SKM-1 (cell line): ENCODE data around the gene TRAPPC3L.
A peak's percentile ranks its signal among the peaks of the same experiment; 100 is the strongest.

Experiments
- DNase-seq: peaks from one replicate; lab custom pipeline; 2025; ENCODE audit not compliant: unreplicated experiment; lab: John Stamatoyannopoulos, UW

Gene TRAPPC3L

DNA sequence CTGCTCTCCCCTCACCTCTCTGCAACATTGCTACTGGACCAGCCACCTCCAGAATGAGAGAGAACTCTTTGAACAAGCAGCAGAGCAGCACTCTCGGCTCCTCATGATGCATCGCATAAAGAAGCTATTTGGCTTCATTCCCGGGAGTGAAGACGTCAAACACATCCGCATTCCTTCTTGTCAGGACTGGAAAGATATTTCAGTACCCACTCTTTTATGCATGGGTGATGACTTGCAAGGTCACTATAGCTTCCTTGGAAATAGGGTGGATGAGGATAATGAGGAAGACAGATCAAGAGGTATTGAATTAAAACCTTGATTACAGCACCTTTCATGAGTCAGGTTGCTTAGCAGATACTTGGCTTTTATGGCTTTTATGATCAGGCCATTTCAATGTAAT is 12.4 kb upstream of the TRAPPC3L start:
- DNase-seq: no peak

DNA sequence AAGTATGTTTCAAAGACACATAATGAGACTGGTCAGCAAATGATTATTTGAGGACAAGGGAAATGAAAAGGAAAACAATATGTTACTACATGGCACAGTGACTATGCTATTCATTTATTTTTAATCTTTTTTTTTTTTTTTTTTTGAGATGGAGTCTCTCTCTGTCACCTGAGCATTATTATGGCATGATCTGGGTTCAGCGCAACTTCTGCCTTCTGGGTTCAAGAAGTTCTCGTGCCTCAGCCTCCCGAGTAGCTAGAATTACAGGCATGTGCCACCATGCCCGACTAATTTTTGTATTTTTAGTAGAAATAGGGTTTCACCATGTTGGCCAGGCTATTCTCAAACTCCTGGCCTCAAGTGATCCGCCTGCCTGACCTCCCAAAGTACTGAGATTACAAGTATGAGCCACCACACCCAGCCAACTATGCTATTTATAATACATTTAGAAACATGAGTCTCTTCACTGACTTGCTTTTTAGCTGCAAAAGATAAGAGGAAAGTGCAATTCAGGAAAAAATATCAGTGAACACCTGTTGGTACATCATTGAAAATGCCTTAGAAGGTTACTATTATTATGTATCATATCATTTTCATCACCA is 11.4 kb upstream of the TRAPPC3L start:
- no peak for DNase-seq

DNA sequence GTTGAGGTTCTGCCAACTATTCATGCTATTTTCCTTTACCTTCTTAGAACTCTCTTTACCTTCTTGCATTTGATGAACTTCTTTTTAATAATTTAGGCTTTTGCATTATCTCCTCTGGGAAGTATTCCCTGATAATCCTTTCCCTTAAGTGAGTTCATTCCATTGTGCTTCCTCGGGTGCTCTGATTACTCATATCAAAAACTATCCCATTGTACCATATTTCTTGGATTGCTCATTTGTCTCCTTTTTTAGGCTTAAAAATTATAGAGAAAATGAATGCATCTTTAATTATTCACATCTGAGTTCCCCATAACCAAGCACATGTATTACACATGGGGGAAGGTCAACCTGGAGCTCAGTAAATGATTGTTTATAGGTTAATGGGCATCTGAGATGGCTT is 10.6 kb upstream of the TRAPPC3L start:
- no peak for DNase-seq

DNA sequence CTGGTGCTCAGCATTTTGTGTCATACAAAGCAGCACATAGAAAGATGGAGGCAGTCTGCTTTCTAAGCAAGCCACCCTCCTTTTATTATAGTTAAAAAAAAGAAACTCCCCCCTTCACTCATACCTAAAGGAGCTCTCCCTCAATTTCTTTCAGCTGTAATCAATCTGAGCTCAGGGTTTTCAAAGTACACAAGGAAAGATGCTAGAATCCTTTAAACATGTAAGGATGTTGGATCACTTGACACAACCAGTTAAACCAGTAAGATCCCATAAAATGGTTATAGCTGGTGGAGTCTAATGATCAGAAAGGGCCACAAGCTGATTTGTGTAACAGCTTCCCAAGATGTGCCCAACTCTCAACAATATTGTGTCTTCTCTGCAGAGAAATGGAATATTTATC is 8.0 kb upstream of the TRAPPC3L start, which contains the start of gene CALHM4:
CALHM4 (plus strand) TSS at position 301 of the 400 bp plus-strand sequence; CDS start at position 344, 43 bp downstream.
- no peak for DNase-seq

DNA sequence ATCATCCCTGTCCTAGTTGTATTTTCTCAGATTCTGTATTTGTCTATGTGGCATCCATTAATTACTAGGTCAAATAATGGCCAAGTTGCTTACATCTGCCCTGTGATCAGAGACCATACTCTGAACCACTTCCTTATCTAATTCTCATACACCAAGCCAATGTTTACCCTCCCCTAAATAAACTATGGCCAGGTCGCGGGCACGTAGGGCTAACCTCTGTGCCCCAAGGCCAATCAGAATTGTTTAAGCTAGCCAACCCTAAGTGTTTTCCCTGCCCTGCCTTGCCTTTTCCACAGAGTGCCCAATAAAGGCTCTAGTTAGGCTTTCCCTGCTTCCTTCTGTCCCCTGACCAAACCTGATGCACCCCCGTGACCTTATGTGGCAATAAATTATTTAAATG is 5.3 kb upstream of the TRAPPC3L start:
- DNase-seq: no peak

DNA sequence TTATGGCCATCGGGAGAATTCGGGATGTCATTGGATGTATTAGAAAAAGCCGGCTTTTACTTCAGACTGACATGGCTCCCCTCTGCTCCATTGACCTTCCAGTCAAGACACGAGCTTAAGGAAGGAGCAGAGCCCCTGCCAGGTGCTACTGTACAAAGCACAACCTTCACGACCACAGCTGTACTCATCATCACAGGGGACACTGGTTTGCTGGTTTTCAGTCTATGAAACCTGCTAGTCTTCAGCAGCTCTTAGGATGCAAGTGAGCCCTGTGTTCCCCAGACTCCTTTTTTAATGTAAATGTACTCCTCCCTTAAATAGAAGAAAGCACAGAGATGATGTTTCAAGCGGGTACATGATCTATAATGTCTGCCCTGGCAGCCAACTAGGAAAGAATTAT is 1.9 kb upstream of the TRAPPC3L start:
- no peak for DNase-seq

DNA sequence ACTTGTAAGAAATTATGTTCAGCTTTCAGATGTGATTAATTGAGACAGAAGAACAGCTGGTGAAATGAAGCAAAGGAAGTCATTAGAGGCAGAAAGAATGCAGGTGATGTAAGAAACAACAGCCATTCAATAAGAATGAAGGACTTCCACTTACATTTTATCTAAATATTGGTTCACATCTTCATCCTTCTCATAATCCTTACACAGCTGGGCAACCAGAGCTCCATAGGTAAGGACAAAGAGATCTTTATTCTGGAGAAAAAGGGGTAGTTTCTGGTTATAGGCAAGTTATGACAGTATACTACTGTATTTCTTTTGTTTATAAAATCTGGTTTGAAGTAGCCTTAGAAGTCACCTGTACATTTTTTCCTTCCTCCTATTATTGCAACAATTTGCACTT is 2.3 kb downstream of the TRAPPC3L start:
- DNase-seq: no peak

DNA sequence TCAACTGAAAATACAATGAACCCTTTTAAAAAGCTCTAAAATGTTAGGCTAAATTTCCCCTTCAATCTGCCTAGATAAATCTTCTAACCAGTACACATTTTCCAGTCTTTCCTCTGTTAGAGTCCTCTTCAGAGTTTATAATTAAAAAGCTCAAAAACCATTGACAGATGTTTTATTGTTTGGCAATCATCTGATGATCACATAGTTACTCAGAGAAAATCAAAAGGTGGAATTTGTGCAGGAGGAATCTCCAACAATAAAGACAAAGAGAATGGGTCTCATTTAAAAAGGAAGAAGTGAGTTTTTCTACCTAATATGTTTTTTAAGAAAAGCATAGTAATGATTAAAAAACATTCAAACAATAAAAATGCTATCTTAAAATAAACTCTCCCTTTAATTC is 3.1 kb downstream of the TRAPPC3L start:
- no peak for DNase-seq

DNA sequence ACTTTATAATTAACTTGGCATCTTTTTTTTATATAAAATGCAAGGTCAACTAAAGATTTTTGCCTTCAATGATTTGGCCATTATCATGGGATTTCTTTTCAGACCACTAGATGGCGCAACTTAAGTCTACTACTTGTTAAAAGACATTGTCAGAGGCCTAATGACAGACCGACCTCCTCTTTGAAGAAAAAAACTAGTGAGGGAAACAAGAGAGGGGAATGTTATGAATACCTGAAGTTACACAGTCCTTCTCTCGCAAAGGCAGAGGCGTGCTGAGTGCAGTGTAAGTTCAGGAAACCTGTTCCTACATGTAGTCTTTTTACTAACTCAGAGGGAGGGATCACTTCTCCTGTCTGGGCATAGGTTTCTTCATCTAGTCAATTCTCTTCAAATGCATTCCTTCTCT is 9.3 kb downstream of the TRAPPC3L start:
- peak; percentile 40 for DNase-seq

DNA sequence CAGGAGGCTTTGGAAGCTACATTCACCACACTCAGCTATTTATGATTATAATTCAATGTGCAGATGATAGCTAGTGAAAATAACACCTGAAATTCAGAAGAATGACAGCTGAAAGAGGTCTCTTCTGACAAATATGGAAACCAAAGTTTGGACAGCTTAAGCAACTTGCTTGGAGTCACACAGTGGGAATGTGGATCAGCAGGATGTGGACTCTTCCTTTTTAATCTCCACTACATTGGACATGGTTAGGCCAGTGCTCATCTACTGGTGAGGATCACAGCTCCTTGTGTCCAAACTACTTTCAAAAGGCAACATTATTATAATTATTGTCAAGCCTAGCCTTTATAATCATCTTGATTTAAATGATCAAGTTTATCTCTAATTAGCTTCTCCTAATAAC is 10.4 kb downstream of the TRAPPC3L start:
- no peak for DNase-seq

DNA sequence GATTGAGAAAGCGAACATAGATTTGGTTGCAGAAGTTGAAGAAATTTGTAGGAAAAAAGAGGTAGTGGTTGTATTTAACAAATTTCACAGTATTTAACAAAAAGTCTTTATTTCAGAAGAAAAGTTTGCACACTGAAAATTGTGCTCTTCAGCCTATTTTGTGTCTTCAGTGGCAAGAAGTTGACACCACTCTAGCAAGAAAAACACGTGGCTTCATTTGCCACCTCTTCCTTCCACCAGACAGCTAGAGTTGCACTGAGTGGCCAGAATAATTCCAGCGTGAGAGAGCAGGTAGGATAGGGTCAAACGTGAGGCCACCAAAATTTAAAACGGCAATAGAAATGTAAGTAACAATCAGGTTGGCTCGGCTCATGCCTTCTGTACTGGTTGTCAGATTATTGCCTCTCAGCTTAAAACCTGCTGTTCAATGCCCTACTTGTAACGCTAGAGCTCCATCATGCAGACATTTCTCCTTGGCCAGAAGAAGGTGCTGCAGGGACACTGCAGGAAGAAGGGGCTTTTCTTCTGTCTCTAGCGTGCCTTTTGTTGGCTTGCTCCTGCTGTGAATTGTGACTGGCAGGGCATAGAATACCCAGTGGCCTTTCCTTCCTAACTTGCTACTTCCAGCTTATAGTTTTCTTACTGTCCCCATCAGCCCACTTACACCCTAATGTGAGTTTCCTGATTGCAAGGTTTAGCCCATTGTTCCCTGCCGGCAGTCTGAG is 12.1 kb downstream of the TRAPPC3L start:
- no peak for DNase-seq

DNA sequence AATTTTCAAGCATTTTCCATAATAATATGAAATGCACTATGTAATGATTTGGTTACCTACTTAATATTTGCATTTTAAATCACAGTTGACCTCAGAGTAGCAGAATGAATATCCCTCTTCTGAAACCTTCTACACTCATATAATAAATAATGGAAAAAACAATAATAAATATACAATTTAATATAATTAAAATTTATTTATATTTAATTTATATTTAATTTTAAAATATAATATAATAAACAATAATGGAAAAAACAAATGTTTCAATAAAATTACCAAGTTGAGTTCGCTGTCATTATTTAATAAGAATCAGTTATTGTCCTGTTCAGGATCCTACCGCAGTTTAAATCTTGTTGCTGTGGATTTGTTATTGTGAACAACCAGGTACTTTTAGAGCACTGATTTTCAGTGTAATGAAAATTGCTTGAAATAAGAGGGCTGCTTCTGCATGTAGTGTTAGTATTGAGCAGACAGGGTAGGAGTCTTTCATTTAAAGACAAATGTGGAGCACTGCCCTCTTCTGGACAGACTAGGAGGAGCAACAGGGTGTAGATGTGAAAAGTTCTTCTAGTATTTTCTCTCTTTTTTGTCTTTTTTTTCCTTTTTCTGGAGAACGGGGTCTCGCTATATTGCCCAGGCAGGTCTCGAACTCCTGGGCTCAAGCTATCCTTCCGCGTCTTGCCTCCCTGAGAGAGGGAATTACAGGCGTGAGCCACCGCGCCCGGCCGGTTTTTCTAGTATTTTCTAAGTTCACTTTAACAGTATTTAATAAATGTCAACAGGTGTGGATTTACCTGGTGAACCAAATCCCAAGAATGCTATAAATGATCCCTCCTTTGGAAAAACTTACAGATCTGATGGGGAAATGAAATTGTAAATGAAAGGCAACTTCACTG is 13.6 kb downstream of the TRAPPC3L start:
- peak; percentile 80 for DNase-seq

DNA sequence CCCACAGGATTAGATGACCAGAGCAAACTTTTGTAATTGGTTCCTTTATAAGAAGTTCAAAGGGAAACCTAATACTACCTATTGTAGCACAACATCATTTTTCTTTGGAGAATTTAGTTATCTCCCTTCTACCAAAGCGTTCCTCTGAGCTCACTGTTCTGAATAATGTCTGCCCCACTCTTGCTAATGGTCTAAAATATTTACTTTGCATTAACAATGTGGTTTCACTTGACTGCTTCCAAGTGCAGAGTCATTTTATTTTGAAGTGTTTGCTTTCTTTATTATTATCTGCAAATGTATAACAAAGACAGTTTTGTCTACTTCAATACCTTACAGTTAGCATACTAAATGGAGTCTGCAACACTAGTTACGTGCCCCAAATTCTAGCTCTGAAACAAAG is 15.0 kb downstream of the TRAPPC3L start:
- DNase-seq: no peak

DNA sequence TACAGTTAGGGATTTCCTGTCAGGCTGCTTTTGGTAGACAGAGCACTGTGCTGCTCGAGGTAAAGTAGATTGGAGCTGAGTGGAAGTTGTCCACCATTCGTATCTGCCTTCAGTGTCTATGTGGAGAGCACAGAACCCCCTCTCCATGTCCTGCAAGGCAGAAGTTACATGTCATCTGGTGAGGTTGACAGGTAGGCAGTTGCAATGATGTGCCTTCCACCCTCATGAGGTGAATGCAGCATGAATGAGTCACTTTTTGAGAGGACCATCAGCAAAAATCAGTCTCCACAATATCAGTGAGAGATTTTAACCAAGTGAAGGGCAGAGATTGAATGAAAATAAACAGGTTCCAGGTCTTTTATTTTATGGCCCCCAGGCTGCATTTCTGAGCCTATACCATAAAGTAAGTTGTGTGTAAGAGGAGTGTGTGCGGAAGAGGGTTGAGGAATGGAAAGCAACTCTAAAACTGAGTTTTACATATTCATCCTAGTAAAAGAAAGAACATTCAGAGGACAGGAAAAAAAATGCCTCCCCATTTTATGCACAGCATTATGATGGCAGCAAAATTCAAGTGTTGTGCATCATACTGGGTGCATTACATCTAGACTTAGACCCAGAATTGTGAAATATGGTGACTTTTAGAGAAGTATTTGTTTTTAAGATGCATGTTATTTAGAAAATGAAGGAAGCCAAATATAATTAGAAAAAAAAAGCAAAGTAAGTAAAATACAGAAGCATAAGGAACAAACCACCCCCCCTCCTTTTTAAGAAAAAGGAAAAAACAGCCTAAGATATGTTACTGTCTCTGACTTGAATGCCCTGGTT is 15.8 kb downstream of the TRAPPC3L start:
- no peak for DNase-seq

DNA sequence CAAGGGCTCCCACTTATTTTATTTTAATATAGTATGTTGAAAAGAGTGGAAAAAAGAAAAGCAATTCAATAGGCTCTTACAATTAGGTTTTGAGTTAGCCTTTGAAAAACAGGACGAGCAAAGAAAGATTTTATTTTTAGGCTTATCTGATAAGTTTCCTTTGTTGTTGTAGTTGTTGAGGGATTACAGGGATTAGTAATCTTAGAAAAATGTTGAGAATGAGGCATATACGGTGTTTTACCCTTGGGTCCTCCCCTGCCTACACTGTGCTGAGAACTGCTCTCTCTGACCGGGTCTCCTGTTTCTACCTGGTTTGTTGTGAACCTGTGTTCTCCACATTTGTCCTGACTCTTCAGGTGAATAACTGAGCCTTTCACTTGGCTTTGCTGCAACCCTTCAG is 16.7 kb downstream of the TRAPPC3L start:
- no peak for DNase-seq

DNA sequence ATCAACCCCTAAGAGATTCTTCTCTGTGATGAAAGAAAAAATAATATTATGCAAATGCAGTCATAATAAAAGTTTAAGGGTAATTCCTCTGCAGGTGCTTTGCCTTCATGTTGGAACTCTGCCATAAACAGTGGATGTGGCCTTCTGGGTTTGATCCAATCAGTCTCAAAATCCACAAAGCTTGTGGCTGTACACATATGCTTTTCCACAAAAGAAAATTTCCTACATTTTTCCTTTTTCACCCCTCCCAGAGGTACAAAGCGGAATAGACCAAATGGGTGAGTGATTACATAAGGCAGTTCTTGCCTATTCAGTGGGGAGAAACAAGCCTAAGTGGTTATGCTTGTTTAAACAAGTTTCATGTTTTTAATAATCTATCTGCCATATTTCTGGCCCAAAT is 17.4 kb downstream of the TRAPPC3L start:
- DNase-seq: no peak

DNA sequence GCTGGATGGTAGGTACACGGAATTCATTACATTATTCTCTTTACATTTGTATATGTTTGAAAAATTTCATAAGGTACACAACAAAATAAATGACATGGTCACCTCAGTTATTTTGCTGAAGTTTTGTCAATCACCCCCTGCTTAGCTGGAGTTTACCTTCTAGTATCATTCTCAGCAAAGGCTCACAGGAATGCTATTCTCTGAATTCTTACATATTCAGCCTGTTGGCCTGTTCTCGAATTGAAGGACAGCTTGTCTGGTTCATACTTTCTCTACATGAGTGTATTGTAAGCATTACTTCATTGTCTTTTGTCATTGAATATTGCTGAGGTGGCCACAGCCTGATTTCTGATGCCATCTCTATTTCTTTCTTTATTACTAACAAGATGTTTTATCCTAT is 21.2 kb downstream of the TRAPPC3L start:
- no peak for DNase-seq

DNA sequence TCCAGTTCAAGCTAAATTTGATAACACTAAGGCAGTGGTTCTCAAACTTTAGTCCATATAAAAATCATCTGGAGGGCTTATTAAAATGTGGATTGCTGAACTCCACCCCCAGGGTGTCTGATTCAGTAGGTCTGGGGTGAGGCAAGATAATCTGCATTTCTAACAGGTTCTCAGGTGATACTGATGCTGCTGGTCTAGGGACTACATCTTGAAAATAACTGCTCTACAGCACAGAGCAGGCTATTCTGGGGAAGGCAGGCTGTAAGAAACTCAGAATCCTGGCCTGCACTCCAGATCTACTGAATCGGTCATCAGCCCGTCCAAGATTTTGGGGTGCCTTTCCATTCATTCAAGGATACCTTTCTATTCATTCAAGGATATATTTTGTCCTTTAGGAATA is 22.6 kb downstream of the TRAPPC3L start:
- no peak for DNase-seq

DNA sequence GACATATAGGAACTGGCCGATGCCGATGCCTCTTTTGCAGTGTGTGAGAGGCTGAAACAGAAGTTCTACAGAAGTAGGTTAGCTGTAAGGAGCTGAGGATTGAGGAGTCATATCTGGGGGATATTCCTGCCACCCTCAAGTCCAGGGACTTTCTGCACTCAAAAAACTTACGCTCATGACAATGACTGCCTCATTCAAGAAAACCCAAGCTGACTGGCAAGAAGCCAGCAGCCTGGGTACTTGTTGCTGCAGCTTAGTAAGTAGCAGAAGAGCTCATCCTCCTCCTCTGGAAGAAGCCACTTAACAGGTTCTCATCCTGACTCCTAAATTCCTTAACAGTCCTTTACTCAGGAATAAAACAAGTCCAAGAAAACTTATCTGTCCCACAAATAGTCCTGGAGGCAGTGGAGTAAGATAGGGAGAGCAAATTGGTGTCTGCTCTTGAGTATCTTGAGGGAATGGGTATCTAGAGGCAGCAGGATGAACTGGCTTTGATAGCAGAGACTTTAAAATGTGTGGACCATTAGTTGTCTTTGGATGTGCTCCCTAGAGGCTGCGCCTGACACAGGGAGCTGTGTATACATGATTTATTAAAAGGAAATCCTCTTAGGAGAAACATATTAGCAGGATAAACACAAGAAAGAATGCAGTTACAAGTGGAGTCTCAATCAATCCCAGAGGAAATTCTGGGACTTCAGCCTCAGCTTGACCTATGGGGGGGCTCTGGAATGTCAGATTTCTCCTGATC is 26.7 kb downstream of the TRAPPC3L start:
- no peak for DNase-seq

DNA sequence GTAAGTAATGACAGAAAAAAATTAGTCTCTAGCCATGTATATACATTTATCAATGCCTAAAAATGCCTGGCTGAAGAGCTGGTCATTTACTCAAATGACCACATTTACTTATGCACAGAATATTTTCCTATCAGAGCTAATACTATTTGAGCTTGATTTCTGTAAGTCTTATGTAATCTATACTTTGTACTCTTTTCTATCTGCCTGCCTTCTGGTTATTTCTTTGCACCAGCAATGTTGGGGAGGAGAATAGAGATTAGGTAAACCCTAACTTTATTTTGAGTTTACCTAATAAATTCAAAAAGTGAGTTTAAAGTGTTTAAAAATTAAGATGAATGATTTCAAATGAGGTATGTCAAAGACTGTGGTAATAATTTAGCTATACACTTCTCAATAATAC is 30.3 kb downstream of the TRAPPC3L start:
- DNase-seq: no peak
